ENCODE data around the gene MEGF10. TPM values are rescaled to one million over a fixed set of nuclear protein-coding genes. Genes with fewer than 3 reads are reported as not detected.
"Not testable (repeated sequence)": the region's sequence is repeated elsewhere in the genome, so short reads cannot be mapped to it uniquely, and the experiment has no call there.

Gene MEGF10
- total RNA-seq, 4 donors from 2014 or later: 0.50 to 2.9 (median 0.95) TPM

DNA sequence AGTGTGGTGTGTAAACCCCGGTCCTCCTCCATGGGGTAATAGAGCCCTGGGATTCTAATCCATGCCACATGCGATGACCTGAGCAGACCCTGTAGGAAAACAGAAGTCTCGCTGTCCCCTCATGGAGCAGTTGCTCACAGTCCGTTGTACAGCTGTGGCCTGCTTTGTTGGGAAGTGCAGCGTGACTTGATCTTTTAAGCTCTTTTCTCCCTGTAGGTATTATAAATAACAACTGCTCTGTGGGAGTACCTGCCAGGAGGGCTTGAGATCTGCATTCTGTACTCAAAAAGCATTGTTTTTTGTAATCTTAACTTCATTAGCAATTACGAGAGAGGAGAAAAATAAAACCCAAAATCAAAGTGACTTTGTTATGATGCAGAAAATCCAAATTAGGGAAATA lies 17.3 kb downstream of the MEGF10 start:
- TF ChIP-seq POLR2A (IDR thresholded peaks at IDR 0.05; ENCODE audit: low read depth): no peak
- no peak for TF ChIP-seq POLR2AphosphoS5 (IDR thresholded peaks at IDR 0.05)
- no peak for TF ChIP-seq EP300 (IDR thresholded peaks at IDR 0.05)
- TF ChIP-seq, protein P1, sequence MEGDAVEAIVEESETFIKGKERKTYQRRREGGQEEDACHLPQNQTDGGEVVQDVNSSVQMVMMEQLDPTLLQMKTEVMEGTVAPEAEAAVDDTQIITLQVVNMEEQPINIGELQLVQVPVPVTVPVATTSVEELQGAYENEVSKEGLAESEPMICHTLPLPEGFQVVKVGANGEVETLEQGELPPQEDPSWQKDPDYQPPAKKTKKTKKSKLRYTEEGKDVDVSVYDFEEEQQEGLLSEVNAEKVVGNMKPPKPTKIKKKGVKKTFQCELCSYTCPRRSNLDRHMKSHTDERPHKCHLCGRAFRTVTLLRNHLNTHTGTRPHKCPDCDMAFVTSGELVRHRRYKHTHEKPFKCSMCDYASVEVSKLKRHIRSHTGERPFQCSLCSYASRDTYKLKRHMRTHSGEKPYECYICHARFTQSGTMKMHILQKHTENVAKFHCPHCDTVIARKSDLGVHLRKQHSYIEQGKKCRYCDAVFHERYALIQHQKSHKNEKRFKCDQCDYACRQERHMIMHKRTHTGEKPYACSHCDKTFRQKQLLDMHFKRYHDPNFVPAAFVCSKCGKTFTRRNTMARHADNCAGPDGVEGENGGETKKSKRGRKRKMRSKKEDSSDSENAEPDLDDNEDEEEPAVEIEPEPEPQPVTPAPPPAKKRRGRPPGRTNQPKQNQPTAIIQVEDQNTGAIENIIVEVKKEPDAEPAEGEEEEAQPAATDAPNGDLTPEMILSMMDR (IDR thresholded peaks at IDR 0.05): no peak
- no peaks in the 10 kb centered on the region for H3K36me3 ChIP-seq
- no peaks in the 10 kb centered on the region for H3K9me3 ChIP-seq
- no peak for DNase-seq (ENCODE audit: extremely low spot score)
- WGBS: 82% methylated on average over 6 of the region's 6 CpGs
- no peak overlapping the region for H3K4me3 ChIP-seq
- no peak overlapping the region for H3K27ac ChIP-seq (replicated peaks in 1 of 4)
- intact Hi-C loops (cut with DNase I): no loop called here
- H3K4me1 ChIP-seq: peaks cover 0 to 6% (median 2%) of the 10 kb centered on the region in 4 donors
- no peaks in the 10 kb centered on the region for H3K27me3 ChIP-seq

DNA sequence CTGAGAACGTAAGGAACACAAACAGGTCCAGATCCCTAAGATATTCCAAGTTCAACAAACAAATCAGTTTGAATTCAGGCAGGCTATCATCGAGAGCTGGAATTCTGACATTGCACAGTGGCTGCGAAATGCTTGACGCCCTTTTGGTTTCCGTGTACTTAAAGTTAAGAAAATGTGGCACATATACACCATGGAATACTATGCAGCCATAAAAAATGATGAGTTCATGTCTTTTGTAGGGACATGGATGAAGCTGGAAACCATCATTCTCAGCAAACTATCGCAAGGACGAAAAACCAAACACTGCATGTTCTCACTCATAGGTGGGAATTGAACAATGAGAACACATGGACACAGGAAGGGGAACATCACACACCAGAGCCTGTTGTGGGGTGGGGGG lies 17.7 kb downstream of the MEGF10 start:
- H3K27ac ChIP-seq (replicated peaks in 1 of 4); H3K4me1 ChIP-seq; H3K9me3 ChIP-seq; H3K4me3 ChIP-seq; intact Hi-C loops (cut with DNase I); DNase-seq (ENCODE audit: extremely low spot score); H3K27me3 ChIP-seq; H3K36me3 ChIP-seq: not testable (repeated sequence)
- WGBS: 95% methylated on average over 6 of the region's 7 CpGs

DNA sequence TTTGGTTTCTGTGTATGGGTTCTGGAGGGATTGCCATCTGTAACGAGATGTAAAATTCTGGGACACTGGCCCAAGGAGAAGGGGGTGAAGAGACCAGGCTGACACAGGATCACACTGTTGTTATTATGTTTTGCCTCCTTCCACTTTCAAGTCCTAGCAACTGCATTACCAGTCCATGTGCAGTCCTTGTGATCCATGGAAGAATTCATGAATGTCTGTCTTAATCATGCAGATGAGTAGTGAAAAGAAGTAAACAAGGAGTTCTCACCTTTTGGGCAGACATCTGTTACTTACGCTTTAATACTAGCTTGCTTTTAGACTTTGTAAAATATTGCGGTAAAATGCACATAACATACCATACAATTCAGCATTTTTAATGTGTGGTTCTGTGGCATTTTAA lies 18.3 kb downstream of the MEGF10 start:
- Histone ChIP-seq H3K27me3 (no peaks in the 10 kb centered on the region), H3K9me3 (no peaks in the 10 kb centered on the region), H3K27ac (replicated peaks in 1 of 4) (no peak overlapping the region), H3K4me1 (peaks cover 0 to 6% (median 2%) of the 10 kb centered on the region in 4 donors), H3K36me3 (no peaks in the 10 kb centered on the region), H3K4me3 (no peak overlapping the region)
- DNase-seq (ENCODE audit: extremely low spot score): no peak
- 93% methylated on average over 3 of the region's 3 CpGs for WGBS
- TF ChIP-seq, protein P1 (IDR thresholded peaks at IDR 0.05): no peak
- TF ChIP-seq POLR2A (IDR thresholded peaks at IDR 0.05; ENCODE audit: low read depth) (no peak), EP300 (IDR thresholded peaks at IDR 0.05) (no peak), POLR2AphosphoS5 (IDR thresholded peaks at IDR 0.05) (no peak)
- intact Hi-C loops (cut with DNase I): no loop called here

DNA sequence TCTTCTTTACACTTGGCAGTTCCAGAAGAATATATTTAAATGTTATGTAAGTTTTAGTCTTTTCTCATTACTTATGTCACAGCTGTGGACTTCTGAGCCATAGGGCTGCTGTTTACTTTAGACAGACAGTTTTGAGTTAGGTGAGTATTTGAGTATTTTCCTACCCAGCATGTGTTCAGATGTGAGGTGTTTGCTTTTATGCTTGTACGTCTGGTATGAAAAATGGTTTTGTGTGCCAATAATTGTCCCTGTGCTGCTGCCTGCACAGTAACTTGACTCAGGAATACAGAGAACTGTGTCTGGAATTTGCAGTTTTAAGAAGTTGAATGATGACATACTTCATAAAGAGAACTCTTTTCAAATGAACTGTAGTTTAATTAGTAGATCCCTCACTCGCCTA lies 20.8 kb downstream of the MEGF10 start:
- Histone ChIP-seq H3K9me3 (no peaks in the 10 kb centered on the region), H3K27me3 (no peaks in the 10 kb centered on the region), H3K36me3 (no peaks in the 10 kb centered on the region), H3K27ac (replicated peaks in 1 of 4) (no peak overlapping the region), H3K4me3 (no peak overlapping the region), H3K4me1 (peaks cover 0 to 6% (median 2%) of the 10 kb centered on the region in 4 donors)
- DNase-seq (ENCODE audit: extremely low spot score): no peak
- intact Hi-C loops (cut with DNase I): no loop called here
- TF ChIP-seq POLR2AphosphoS5 (IDR thresholded peaks at IDR 0.05) (no peak), EP300 (IDR thresholded peaks at IDR 0.05) (no peak), POLR2A (IDR thresholded peaks at IDR 0.05; ENCODE audit: low read depth) (no peak)
- TF ChIP-seq, protein P1 (IDR thresholded peaks at IDR 0.05): no peak
- whole genome bisulfite sequencing: 47% methylated on average over 2 of the region's 2 CpGs

DNA sequence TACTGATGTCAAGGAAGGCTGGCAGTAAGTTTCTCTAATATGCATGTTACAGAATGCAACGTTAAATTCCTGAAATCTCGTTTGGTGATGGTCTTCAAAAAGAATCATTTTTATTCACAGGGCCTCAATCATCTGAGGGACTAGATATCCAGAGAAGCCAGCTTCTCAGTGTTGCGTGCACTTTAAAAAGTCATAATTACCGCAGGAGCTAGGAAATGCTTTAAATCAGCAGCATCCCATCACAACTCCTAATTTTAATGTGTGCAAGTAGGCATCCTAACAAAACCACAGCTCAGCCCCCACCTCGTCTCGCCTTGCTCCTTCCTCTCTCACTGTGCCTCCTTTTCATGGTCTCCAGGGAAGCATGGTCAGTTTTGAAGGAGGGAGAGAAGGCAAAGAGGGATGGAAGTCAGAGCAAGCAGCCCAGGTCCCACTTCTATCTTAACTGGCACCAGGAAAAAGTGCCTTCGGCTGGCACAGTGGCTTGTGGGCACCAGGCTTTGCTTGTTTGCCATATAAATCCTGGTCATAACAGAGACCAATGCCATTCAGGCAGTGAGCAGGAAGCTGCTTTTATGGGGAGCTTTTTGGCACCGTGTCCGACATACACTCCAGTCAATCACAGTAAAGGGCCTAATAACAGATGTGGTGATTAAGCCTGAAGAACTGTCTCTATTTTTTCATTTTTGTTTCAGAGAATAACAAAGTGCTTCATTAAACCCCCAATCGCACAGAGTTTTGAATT lies 21.4 kb downstream of the MEGF10 start:
- intact Hi-C loops (cut with DNase I): no loop called here

DNA sequence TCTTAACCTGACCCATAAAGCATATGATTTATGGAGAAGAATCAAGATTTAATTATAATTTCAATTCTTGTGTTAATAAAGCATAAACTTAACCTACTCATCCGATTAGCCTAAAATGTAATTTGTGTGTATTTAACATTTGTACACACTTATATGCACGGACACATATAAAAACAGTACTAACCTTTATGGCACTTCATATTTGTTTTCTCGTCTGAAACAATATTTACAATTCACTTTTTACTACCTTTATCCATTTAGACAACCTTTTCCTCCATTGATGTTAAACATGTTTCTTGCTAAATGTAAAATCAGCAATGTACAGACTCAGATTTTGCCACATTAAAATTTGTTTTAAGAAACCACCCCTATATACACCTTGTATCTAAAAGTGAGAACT lies 22.8 kb downstream of the MEGF10 start:
- Histone ChIP-seq H3K4me3 (no peak overlapping the region), H3K27me3 (peaks cover 0 to 9% (median 0%) of the 10 kb centered on the region in 4 donors), H3K36me3 (no peaks in the 10 kb centered on the region), H3K4me1 (peaks cover 0 to 6% (median 2%) of the 10 kb centered on the region in 4 donors), H3K9me3 (no peaks in the 10 kb centered on the region), H3K27ac (replicated peaks in 1 of 4) (no peak overlapping the region)
- no peak for TF ChIP-seq POLR2A (IDR thresholded peaks at IDR 0.05; ENCODE audit: low read depth)
- no peak for TF ChIP-seq EP300 (IDR thresholded peaks at IDR 0.05)
- TF ChIP-seq, protein P1 (IDR thresholded peaks at IDR 0.05): no peak
- no peak for TF ChIP-seq POLR2AphosphoS5 (IDR thresholded peaks at IDR 0.05)
- no peak for DNase-seq (ENCODE audit: extremely low spot score)
- 95% methylated on average over 3 of the region's 3 CpGs for WGBS
- intact Hi-C loops (cut with DNase I): no loop called here

More for the DNA sequence above, 21.4 kb downstream of the MEGF10 start:
- Histone ChIP-seq H3K4me1 (peaks cover 0 to 6% (median 2%) of the 10 kb centered on the region in 4 donors), H3K36me3 (no peaks in the 10 kb centered on the region), H3K9me3 (no peaks in the 10 kb centered on the region), H3K27ac (replicated peaks in 1 of 4) (no peak overlapping the region), H3K4me3 (no peak overlapping the region), H3K27me3 (peaks cover 0 to under 1% (median 0%) of the 10 kb centered on the region in 4 donors)
- no peak for DNase-seq (ENCODE audit: extremely low spot score)
- WGBS: 80% methylated on average over 10 of the region's 10 CpGs
- no peak for TF ChIP-seq POLR2AphosphoS5 (IDR thresholded peaks at IDR 0.05)

Measured in esophagus muscularis mucosa (tissue), 4 donors.